Activated CD8-positive, alpha-beta memory T cell treated with anti-CD3 and anti-CD28 coated beads for 48 hours (primary cell): Measurements from ENCODE around the gene SLC6A9.

ENCODE experiments used
- DNase-seq, 3 experiments: peaks; one replicate each; pipeline ENCODE4 v3.0.0-alpha.2; 2020; ENCODE audit warnings: low read depth in 2 of 3, low spot score in 2 of 3

Gene SLC6A9

GRCh38 chr1:43949678-43950077 is 81.6 kb downstream of the SLC6A9 start:
- DNase-seq: no peak

GRCh38 chr1:43947874-43948437 is 83.3 kb downstream of the SLC6A9 start:
- DNase-seq: no peak

GRCh38 chr1:43947061-43947873 is 84.0 kb downstream of the SLC6A9 start:
- no peak for DNase-seq
